22Rv1 (cell line): ENCODE measurements around the gene BTN2A1.
"Not testable (repeated sequence)": the region's sequence is repeated elsewhere in the genome, so short reads cannot be mapped to it uniquely, and the experiment has no call there.

Experiments
- H3K27ac ChIP-seq: fragments of 450-650 bp; 2 replicates; pipeline ENCODE4 v1.5.1; 2017
- CTCF ChIP-seq: fragments of 450-650 bp; IDR thresholded peaks from 2 replicates; pipeline ENCODE4 v1.5.1; 2017; ENCODE audit warnings: mild to moderate bottlenecking
- ZFX ChIP-seq: fragments of 450-650 bp; IDR thresholded peaks from 2 replicates; pipeline ENCODE4 v1.6.1; 2017; ENCODE audit warnings: antibody characterized with exemption, borderline replicate concordance

The BTN2A1 gene

GRCh38 chr6:26415036-26415614 is 42.6 kb upstream of the BTN2A1 start:
- TF ChIP-seq CTCF (no peak), ZFX (no peak)
- H3K27ac ChIP-seq, result no peak overlapping the region

GRCh38 chr6:26415791-26416190 is 42.0 kb upstream of the BTN2A1 start:
- H3K27ac ChIP-seq, result no peak overlapping the region
- TF ChIP-seq ZFX (no peak), CTCF (no peak)

- TF ChIP-seq ZFX (no peak), CTCF (no peak)
- no peak overlapping the region for H3K27ac ChIP-seq
These were observed 41.5 kb upstream of the BTN2A1 start for GRCh38 chr6:26416288-26416687.

- not testable (repeated sequence) for H3K27ac ChIP-seq
These were observed 39.7 kb upstream of the BTN2A1 start for GRCh38 chr6:26418077-26418476.

- H3K27ac ChIP-seq, result not testable (repeated sequence)
These were observed 39.0 kb upstream of the BTN2A1 start for GRCh38 chr6:26418795-26419194.

- TF ChIP-seq CTCF (peak; percentile 62), ZFX (no peak)
- peak overlapping the region; percentile 23; the same call in 1 of the 2 replicates for H3K27ac ChIP-seq
These were observed 37.0 kb upstream of the BTN2A1 start for GRCh38 chr6:26420688-26421171.

GRCh38 chr6:26421259-26422144 is 36.3 kb upstream of the BTN2A1 start:
- TF ChIP-seq ZFX, result no peak
- H3K27ac ChIP-seq, result peak overlapping the region; percentile 23; the same call in 1 of the 2 replicates

GRCh38 chr6:26422329-26422728 is 35.4 kb upstream of the BTN2A1 start:
- TF ChIP-seq ZFX (no peak), CTCF (no peak)
- H3K27ac ChIP-seq, result no peak overlapping the region
